HCT116 (cell line): Measurements from ENCODE around the gene APOL6.

Experiments used
- EZH2phosphoT487 ChIP-seq: fragments of 200-600 bp; IDR thresholded peaks from 2 replicates; pipeline ENCODE4 v1.6.1; 2018; ENCODE audit warnings: antibody characterized with exemption, borderline replicate concordance
- POLR2A ChIP-seq: IDR thresholded peaks from 2 replicates; pipeline ENCODE4 v1.7.0; 2011; ENCODE audit warnings: borderline replicate concordance; ENCODE audit not compliant: insufficient read depth, insufficient read length; ENCODE audit errors: extremely low read depth
- SIN3A ChIP-seq: IDR thresholded peaks from 2 replicates; pipeline ENCODE4 v1.6.1; 2012; ENCODE audit warnings: low read depth
- TF ChIP-seq, protein P1 (sequence below), 3 experiments: fragments of 200-600 bp in 1 of 3; sonication (generic) in 1 of 3; IDR thresholded peaks in 2 of 3; conservative IDR thresholded peaks in 1 of 3; 2 replicates each; pipeline ENCODE4 v1.5.1; 2012 to 2017; ENCODE audit warnings: low read depth in 2 of 3, low read length in 2 of 3, antibody characterized with exemption in 1 of 3, borderline replicate concordance in 1 of 3, control low read depth in 1 of 3, mild to moderate bottlenecking in 1 of 3, mixed read lengths in 1 of 3, mixed run types in 1 of 3, moderate library complexity in 1 of 3; ENCODE audit not compliant: insufficient read depth in 1 of 3

DNA sequence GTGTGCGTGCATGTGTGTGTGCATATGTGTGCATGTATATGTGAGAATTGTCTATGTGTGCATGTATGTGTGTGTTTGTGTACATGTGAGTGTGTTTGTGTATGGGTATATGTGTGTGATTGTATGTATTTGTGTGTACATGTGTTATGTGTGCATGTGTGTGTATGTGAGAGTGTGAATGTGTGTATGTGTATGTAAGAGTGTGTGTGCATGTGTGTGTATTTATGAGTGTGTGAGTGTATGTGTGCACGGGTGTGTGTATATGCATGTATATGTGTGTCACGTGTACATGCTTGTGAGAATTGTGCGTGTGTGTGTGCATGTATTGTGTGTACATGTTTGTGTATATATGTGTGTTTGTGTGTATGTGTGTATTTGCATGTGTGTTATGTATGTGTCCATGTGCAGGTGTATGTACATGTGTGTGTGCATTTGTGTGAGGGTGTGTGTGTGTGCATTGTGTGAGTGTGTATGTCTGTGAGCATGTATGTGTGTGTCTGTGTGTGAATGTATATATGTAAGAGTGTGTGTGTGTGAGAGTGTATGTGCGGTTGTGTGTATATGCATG lies 47.1 kb upstream of the APOL6 start:
- TF ChIP-seq SIN3A (no peak), EZH2phosphoT487 (no peak), POLR2A (no peak)
- TF ChIP-seq, protein P1, sequence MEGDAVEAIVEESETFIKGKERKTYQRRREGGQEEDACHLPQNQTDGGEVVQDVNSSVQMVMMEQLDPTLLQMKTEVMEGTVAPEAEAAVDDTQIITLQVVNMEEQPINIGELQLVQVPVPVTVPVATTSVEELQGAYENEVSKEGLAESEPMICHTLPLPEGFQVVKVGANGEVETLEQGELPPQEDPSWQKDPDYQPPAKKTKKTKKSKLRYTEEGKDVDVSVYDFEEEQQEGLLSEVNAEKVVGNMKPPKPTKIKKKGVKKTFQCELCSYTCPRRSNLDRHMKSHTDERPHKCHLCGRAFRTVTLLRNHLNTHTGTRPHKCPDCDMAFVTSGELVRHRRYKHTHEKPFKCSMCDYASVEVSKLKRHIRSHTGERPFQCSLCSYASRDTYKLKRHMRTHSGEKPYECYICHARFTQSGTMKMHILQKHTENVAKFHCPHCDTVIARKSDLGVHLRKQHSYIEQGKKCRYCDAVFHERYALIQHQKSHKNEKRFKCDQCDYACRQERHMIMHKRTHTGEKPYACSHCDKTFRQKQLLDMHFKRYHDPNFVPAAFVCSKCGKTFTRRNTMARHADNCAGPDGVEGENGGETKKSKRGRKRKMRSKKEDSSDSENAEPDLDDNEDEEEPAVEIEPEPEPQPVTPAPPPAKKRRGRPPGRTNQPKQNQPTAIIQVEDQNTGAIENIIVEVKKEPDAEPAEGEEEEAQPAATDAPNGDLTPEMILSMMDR (IDR thresholded peaks at IDR 0.05 in 2 of 3, conservative IDR thresholded peaks at IDR 0.05 in 1 of 3; ENCODE audit: borderline replicate concordance in 1 of 3, insufficient read depth in 1 of 3, low read depth in 2 of 3, low read length in 2 of 3) = no peak
